Breast epithelium (tissue), 3 donors: ENCODE results near the gene PLD6.

Experiments
- CTCF ChIP-seq, 3 donors: fragments of 450-650 bp; IDR thresholded peaks; one replicate each; pipeline ENCODE4 v1.5.1; 2016 to 2017; ENCODE audit warnings: antibody characterized with exemption in 3 of 3, mild to moderate bottlenecking in 3 of 3, moderate library complexity in 3 of 3
- POLR2AphosphoS5 ChIP-seq, 3 donors: sonication (generic); formaldehyde crosslinking; IDR thresholded peaks; one replicate each; pipeline ENCODE4 v1.6.1; 2017; ENCODE audit warnings: antibody characterized with exemption in 3 of 3

- peak in 2 of 3 donors; percentile 43 to 52 for TF ChIP-seq CTCF (IDR thresholded peaks at IDR 0.05)
- peak; percentile 91 to 94 (median 93) for TF ChIP-seq POLR2AphosphoS5 (IDR thresholded peaks at IDR 0.05)
Measured at GRCh38 chr17:17237026-17237799, 31.1 kb upstream of the PLD6 start, which contains the start of gene FLCN.
